Measurements from ENCODE around the gene DAP. TPM values are rescaled to one million over a fixed set of nuclear protein-coding genes. Genes with fewer than 3 reads are reported as not detected.

Gene DAP
- total and polyA plus RNA-seq, 4 donors = 36.6 to 122 (median 101) TPM

DNA sequence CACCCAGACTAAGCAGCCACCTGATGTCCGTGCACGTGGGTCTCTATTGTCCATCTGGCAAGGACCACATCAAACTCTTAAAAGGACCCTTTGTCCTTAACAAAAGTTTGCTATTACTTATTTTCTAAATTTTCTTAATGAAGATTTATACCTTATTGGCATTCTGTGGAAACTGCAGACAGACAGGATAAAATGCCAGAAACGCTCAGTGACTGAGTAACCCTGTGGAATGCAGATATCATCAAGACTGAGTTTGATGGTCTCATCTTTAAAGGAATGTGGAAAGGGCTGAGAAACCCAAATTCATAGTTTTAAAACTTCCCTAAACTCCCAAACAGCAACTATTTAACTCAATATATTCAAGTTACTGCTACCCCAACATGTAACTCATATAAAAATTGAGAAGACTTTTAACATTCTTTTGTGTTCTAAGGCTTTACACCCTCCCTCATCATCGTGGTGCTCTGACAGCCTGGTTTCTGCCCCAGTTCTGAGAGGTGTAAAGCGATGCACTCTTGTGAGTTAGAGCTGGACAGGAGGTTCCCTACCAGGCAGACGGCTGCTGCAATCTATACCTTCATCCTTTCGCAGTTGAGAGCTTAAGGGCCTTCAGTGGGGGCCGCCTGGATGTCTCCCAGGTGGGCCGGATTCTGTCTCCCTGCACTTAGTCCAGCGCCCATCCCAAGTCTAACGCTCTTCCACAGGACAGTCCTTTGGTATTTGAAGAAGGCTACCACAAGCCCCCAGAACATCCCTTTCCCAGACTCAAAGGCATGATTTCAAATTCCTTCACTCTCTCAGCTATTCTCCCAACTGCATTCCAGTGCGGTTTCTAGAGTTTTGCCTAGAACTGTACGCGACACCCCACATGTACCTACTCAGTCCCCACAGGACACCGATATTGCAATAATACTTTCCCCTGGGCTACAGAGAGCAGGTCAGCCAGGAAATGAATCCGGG, 68.9 kb downstream of the DAP start:
- no peak for DNase-seq (ENCODE audit: low spot score)
- TF ChIP-seq YY1 (IDR thresholded peaks at IDR 0.05) = no peak
- no peak for TF ChIP-seq TAF1 (conservative IDR thresholded peaks at IDR 0.05)
- no peak for TF ChIP-seq RAD21 (IDR thresholded peaks at IDR 0.05)
- TF ChIP-seq FOXA2 (IDR thresholded peaks at IDR 0.05) = no peak
- no peak for TF ChIP-seq GABPA (IDR thresholded peaks at IDR 0.05 in 1 of 2, conservative IDR thresholded peaks at IDR 0.05 in 1 of 2)
- TF ChIP-seq, protein P1, sequence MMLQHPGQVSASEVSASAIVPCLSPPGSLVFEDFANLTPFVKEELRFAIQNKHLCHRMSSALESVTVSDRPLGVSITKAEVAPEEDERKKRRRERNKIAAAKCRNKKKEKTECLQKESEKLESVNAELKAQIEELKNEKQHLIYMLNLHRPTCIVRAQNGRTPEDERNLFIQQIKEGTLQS (IDR thresholded peaks at IDR 0.05) = no peak
- TF ChIP-seq, protein P2, sequence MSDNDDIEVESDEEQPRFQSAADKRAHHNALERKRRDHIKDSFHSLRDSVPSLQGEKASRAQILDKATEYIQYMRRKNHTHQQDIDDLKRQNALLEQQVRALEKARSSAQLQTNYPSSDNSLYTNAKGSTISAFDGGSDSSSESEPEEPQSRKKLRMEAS (IDR thresholded peaks at IDR 0.05) = no peak
- TF ChIP-seq, protein P3, sequence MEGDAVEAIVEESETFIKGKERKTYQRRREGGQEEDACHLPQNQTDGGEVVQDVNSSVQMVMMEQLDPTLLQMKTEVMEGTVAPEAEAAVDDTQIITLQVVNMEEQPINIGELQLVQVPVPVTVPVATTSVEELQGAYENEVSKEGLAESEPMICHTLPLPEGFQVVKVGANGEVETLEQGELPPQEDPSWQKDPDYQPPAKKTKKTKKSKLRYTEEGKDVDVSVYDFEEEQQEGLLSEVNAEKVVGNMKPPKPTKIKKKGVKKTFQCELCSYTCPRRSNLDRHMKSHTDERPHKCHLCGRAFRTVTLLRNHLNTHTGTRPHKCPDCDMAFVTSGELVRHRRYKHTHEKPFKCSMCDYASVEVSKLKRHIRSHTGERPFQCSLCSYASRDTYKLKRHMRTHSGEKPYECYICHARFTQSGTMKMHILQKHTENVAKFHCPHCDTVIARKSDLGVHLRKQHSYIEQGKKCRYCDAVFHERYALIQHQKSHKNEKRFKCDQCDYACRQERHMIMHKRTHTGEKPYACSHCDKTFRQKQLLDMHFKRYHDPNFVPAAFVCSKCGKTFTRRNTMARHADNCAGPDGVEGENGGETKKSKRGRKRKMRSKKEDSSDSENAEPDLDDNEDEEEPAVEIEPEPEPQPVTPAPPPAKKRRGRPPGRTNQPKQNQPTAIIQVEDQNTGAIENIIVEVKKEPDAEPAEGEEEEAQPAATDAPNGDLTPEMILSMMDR (IDR thresholded peaks at IDR 0.05; ENCODE audit: low read depth, low read length, missing input control) = no peak
- TF ChIP-seq SP1 (IDR thresholded peaks at IDR 0.05) = no peak
- 92% methylated on average over 16 of the region's 16 CpGs for WGBS

DNA sequence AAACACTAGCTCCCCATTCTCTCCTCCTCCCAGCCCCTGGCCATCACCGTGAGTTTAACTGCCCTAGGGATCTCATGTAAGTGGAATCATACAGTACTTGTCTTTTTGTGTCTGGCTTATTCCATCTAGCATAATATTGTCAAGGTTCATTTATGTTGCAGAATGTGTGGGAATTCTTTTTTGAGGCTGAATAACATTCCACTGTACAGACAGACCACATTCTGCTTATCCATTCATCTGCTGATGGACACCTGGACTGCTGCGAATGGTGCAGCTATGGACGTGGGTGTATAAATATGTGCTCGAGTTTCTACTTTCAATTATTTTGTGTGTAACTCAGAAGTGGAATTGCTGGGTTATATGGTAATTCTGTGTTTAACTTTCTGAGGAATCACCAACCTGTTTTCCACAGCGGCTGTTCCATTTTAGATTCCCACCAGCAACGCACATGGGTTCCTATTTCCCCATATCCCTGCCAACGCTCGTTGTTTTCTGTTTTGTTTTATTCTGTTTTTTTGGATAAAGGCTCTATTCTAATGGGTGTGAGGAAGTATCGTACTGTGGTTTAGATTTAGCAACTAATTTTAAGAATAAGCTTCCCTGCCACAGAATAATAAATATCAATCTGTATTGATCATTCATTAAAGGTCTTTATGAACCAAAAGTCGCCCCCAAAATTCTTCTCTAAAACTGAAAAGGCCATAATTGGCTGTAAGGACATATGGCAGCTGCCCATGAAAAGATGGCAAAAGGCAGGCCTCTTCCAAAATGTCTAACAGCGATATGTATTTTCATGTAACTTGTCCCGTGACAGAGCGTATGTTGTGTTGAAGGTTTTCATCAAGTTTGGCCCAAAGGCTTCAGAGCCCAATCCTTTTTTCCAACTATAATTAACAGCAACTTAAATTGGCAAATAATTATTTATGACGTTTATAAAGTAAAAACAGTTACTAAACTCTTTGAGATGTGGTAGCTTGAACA, 70.3 kb downstream of the DAP start:
- DNase-seq (ENCODE audit: low spot score) = no peak
- TF ChIP-seq TAF1 (conservative IDR thresholded peaks at IDR 0.05) (no peak), JUND (IDR thresholded peaks at IDR 0.05) (no peak), NR2F2 (IDR thresholded peaks at IDR 0.05) (no peak), HNF4G (IDR thresholded peaks at IDR 0.05) (no peak), RXRA (IDR thresholded peaks at IDR 0.05) (no peak), SP1 (IDR thresholded peaks at IDR 0.05) (no peak)
- TF ChIP-seq, protein P3 (IDR thresholded peaks at IDR 0.05; ENCODE audit: low read depth, low read length, missing input control) = no peak
- TF ChIP-seq, protein P2 (IDR thresholded peaks at IDR 0.05) = no peak
- 91% methylated on average over 14 of the region's 14 CpGs for WGBS

More for the DNA sequence above, 68.9 kb downstream of the DAP start:
- Histone ChIP-seq H3K27me3 (ENCODE audit: control insufficient read depth in 4 of 4, insufficient read depth in 4 of 4, low read length in 3 of 4) (no peaks in the 10 kb centered on the region), H3K4me1 (ENCODE audit: control insufficient read depth in 4 of 4, insufficient read depth in 4 of 4, low read length in 3 of 4) (peaks cover 0 to 8% (median 2%) of the 10 kb centered on the region in 4 donors), H3K4me3 (ENCODE audit: low read depth in 1 of 3, low read length in 3 of 3) (no peak overlapping the region), H3K36me3 (ENCODE audit: control insufficient read depth in 4 of 4, insufficient read depth in 3 of 4, low read depth in 1 of 4, low read length in 3 of 4) (peaks cover 0 to 6% (median 3%) of the 10 kb centered on the region in 4 donors), H3K27ac (ENCODE audit: low read depth in 1 of 2, low read length in 2 of 2) (no peak overlapping the region), H3K9me3 (ENCODE audit: control insufficient read depth in 4 of 4, low read length in 3 of 4) (no peaks in the 10 kb centered on the region), H3K9ac (ENCODE audit: low read depth in 1 of 2, low read length in 2 of 2) (no peak overlapping the region)

More for the DNA sequence above, 70.3 kb downstream of the DAP start:
- H3K9ac ChIP-seq (ENCODE audit: low read depth in 1 of 2, low read length in 2 of 2) = no peak overlapping the region
- H3K27ac ChIP-seq (ENCODE audit: low read depth in 1 of 2, low read length in 2 of 2) = no peak overlapping the region
- H3K27me3 ChIP-seq (ENCODE audit: control insufficient read depth in 4 of 4, insufficient read depth in 4 of 4, low read length in 3 of 4) = no peaks in the 10 kb centered on the region
- peaks cover 0 to 6% (median 2%) of the 10 kb centered on the region in 4 donors for H3K4me1 ChIP-seq (ENCODE audit: control insufficient read depth in 4 of 4, insufficient read depth in 4 of 4, low read length in 3 of 4)
- H3K9me3 ChIP-seq (ENCODE audit: control insufficient read depth in 4 of 4, low read length in 3 of 4) = no peaks in the 10 kb centered on the region
- peaks cover 0 to 8% (median 3%) of the 10 kb centered on the region in 4 donors for H3K36me3 ChIP-seq (ENCODE audit: control insufficient read depth in 4 of 4, insufficient read depth in 3 of 4, low read depth in 1 of 4, low read length in 3 of 4)
- H3K4me3 ChIP-seq (ENCODE audit: low read depth in 1 of 3, low read length in 3 of 3) = no peak overlapping the region
